Calu3 (cell line): Measurements from ENCODE around the gene PSMD8. TPM values are rescaled to one million over a fixed set of nuclear protein-coding genes. Genes with fewer than 3 reads are reported as not detected.
A peak's percentile ranks its signal among the peaks of the same experiment; 100 is the strongest.

Experiments used
- BruUV-seq: library from RNA; stranded (reverse); fragments of 400-500 nt; replicated peaks from 2 replicates; lab custom pipeline; 2021; lab: Mats Ljungman, UMichigan
- CTCF ChIA-PET: fragments of 300-600 bp; sonication (Branson Sonifier 250); formaldehyde crosslinking; loops from one replicate; lab custom pipeline; 2022; ENCODE audit warnings: antibody characterized with exemption; lab: Charles Lee
- DNase-seq: peaks from one replicate; pipeline ENCODE4 v3.0.0; 2022
- H3K27ac Mint-ChIP-seq: one replicate; pipeline ENCODE4 v1.8.0; 2022; ENCODE audit warnings: mixed read lengths; ENCODE audit not compliant: unreplicated experiment
- H3K27me3 Mint-ChIP-seq: one replicate; pipeline ENCODE4 v1.8.0; 2022; ENCODE audit warnings: mixed read lengths; ENCODE audit not compliant: unreplicated experiment
- H3K36me3 Mint-ChIP-seq: one replicate; pipeline ENCODE4 v1.8.0; 2022; ENCODE audit warnings: mild to moderate bottlenecking, moderate library complexity, mixed read lengths; ENCODE audit not compliant: insufficient read depth, unreplicated experiment
- H3K4me1 Mint-ChIP-seq: one replicate; pipeline ENCODE4 v1.8.0; 2022; ENCODE audit warnings: mild to moderate bottlenecking, low read depth, mixed read lengths; ENCODE audit not compliant: unreplicated experiment
- H3K4me3 Mint-ChIP-seq: one replicate; pipeline ENCODE4 v1.8.0; 2022; ENCODE audit warnings: mild to moderate bottlenecking, low read depth, moderate library complexity, mixed read lengths; ENCODE audit not compliant: unreplicated experiment
- H3K9me3 Mint-ChIP-seq: one replicate; pipeline ENCODE4 v1.8.0; 2022; ENCODE audit warnings: low read depth, mixed read lengths; ENCODE audit not compliant: unreplicated experiment
- CTCF ChIP-seq: fragments of 200-600 bp; IDR thresholded peaks from one replicate; pipeline ENCODE4 v1.8.0; 2022; ENCODE audit warnings: antibody characterized with exemption; ENCODE audit not compliant: unreplicated experiment
- intact Hi-C: fragments of 100-400 bp; cut with micrococcal nuclease; formaldehyde crosslinking; loops from one replicate; pipeline ENCODE4 v1.10.0; 2022; ENCODE audit not compliant: unreplicated experiment
- total RNA-seq: library from RNA; stranded (reverse); gene quantifications from 2 replicates; pipeline ENCODE4 v1.2.3, GENCODE V29; 2022

Gene PSMD8
- total RNA-seq, 1 experiment from 2014 or later: 233 TPM

- Mint-ChIP-seq H3K27me3 (peaks cover 39% of the 10 kb centered on the region), H3K9me3 (no peaks in the 10 kb centered on the region), H3K4me3 (no peak overlapping the region), H3K27ac (no peak overlapping the region), H3K36me3 (peaks cover 16% of the 10 kb centered on the region), H3K4me1 (peaks cover 27% of the 10 kb centered on the region)
- no peak for TF ChIP-seq CTCF
- intact Hi-C loops: no loop called here
- CTCF ChIA-PET: interaction anchor here (0.6 to 1.5 kb wide), 2 partner anchors 10 to 306 kb away, joined by 3 to 8 read pairs; partner anchors contain the start of gene FAM98C
- DNase-seq: no peak
- BruUV-seq: no TSS peak
Observed at GRCh38 chr19:38412961-38413360, 38.6 kb downstream of the PSMD8 start.

GRCh38 chr19:38413416-38413815, 39.0 kb downstream of the PSMD8 start:
- Mint-ChIP-seq H3K27me3 (peaks cover 44% of the 10 kb centered on the region), H3K36me3 (peaks cover 18% of the 10 kb centered on the region), H3K4me1 (peaks cover 32% of the 10 kb centered on the region), H3K27ac (no peak overlapping the region), H3K9me3 (no peaks in the 10 kb centered on the region), H3K4me3 (no peak overlapping the region)
- TF ChIP-seq CTCF: no peak
- CTCF ChIA-PET: interaction anchor here (0.6 to 1.5 kb wide), 2 partner anchors 10 to 306 kb away, joined by 3 to 8 read pairs; partner anchors contain the start of gene FAM98C
- no TSS peak for BruUV-seq
- intact Hi-C loops: no loop called here
- DNase-seq: no peak

GRCh38 chr19:38417146-38417543, 42.8 kb downstream of the PSMD8 start:
- CTCF ChIA-PET: no interaction called here
- no peak for DNase-seq
- Mint-ChIP-seq H3K4me3 (peak overlapping the region; percentile 72), H3K36me3 (peaks cover 7% of the 10 kb centered on the region), H3K9me3 (no peaks in the 10 kb centered on the region), H3K4me1 (peaks cover 23% of the 10 kb centered on the region), H3K27ac (no peak overlapping the region), H3K27me3 (peaks cover 52% of the 10 kb centered on the region)
- intact Hi-C loops: no loop called here
- TF ChIP-seq CTCF: no peak
- BruUV-seq: no TSS peak

- CTCF ChIA-PET: interaction anchor here (0.6 kb wide), 1 partner anchor 191 kb away, joined by 3 read pairs; no protein-coding TSS in a partner anchor
- Mint-ChIP-seq H3K4me3 (peak overlapping the region; percentile 72), H3K27ac (no peak overlapping the region), H3K9me3 (no peaks in the 10 kb centered on the region), H3K36me3 (peaks cover 7% of the 10 kb centered on the region), H3K4me1 (peaks cover 23% of the 10 kb centered on the region), H3K27me3 (peaks cover 50% of the 10 kb centered on the region)
- peak; percentile 57 for DNase-seq
- TF ChIP-seq CTCF: no peak
- no TSS peak for BruUV-seq
- intact Hi-C loops: no loop called here
Observed at GRCh38 chr19:38417544-38418506, 43.5 kb downstream of the PSMD8 start.
